OCI-LY1 (cell line): Measurements from ENCODE around the gene MYH15.

ENCODE experiments used
- H2AFZ ChIP-seq: fragments of 200-600 bp; sonication (generic), shearing (Covaris generic); 2 replicates; pipeline ENCODE4 v1.6.0; 2014; ENCODE audit warnings: antibody characterized with exemption, mild to moderate bottlenecking, low read length
- H3F3A ChIP-seq: fragments of 200-600 bp; sonication (generic), shearing (Covaris generic); 2 replicates; pipeline ENCODE4 v1.6.0; 2014; ENCODE audit warnings: mild to moderate bottlenecking, antibody characterized with exemption, low read length, moderate library complexity; ENCODE audit not compliant: insufficient read depth
- H3K27ac ChIP-seq: fragments of 200-600 bp; sonication (generic); 2 replicates; pipeline ENCODE4 v1.5.1; 2014; ENCODE audit warnings: low read length, mixed run types, mild to moderate bottlenecking, low read depth; ENCODE audit not compliant: poor library complexity, severe bottlenecking
- H3K27me3 ChIP-seq: fragments of 200-600 bp; sonication (generic); 2 replicates; pipeline ENCODE4 v1.6.0; 2014; ENCODE audit warnings: antibody characterized with exemption, mild to moderate bottlenecking, low read length, moderate library complexity; ENCODE audit not compliant: insufficient read depth
- H3K36me3 ChIP-seq: fragments of 200-600 bp; sonication (generic); 2 replicates; pipeline ENCODE4 v1.6.1; 2014; ENCODE audit warnings: mild to moderate bottlenecking, antibody characterized with exemption, low read length, moderate library complexity, mixed read lengths; ENCODE audit not compliant: insufficient read depth
- H3K4me1 ChIP-seq: fragments of 200-600 bp; sonication (generic); 2 replicates; pipeline ENCODE4 v1.5.1; 2014; ENCODE audit warnings: mild to moderate bottlenecking, low read length, moderate library complexity; ENCODE audit not compliant: insufficient read depth, severe bottlenecking
- H3K4me2 ChIP-seq: fragments of 200-600 bp; sonication (generic), shearing (Covaris generic); 2 replicates; pipeline ENCODE4 v1.6.1; 2014; ENCODE audit warnings: low read length
- H3K4me3 ChIP-seq: fragments of 200-600 bp; sonication (generic); 2 replicates; pipeline ENCODE4 v1.5.1; 2014; ENCODE audit warnings: low read length, low read depth, mild to moderate bottlenecking, mixed read lengths; ENCODE audit not compliant: poor library complexity, severe bottlenecking
- H3K79me2 ChIP-seq: fragments of 200-600 bp; shearing (Covaris generic); 2 replicates; pipeline ENCODE4 v1.6.1; 2016; ENCODE audit warnings: mixed run types, low read length, mixed read lengths; ENCODE audit not compliant: insufficient read depth
- H3K9ac ChIP-seq: fragments of 200-600 bp; sonication (generic), shearing (Covaris generic); 2 replicates; pipeline ENCODE4 v1.6.1; 2014; ENCODE audit warnings: mild to moderate bottlenecking, low read length, mixed read lengths
- H3K9me2 ChIP-seq: fragments of 200-600 bp; sonication (generic), shearing (Covaris generic); 2 replicates; pipeline ENCODE4 v1.6.1; 2014; ENCODE audit warnings: low read depth, mild to moderate bottlenecking, low read length, mixed read lengths
- H3K9me3 ChIP-seq: fragments of 200-600 bp; shearing (Covaris generic); 2 replicates; pipeline ENCODE4 v1.6.1; 2014; ENCODE audit warnings: low read length, mixed read lengths
- H4K20me1 ChIP-seq: fragments of 200-600 bp; sonication (generic), shearing (Covaris generic); 2 replicates; pipeline ENCODE4 v1.6.0; 2016; ENCODE audit warnings: mild to moderate bottlenecking, low read length; ENCODE audit not compliant: insufficient read depth
- EZH2 ChIP-seq: fragments of 200-600 bp; sonication (generic), shearing (Covaris generic); IDR thresholded peaks from 2 replicates; pipeline ENCODE4 v1.8.0; 2017; ENCODE audit warnings: borderline replicate concordance, mixed run types, mild to moderate bottlenecking, antibody characterized with exemption, low read length, moderate library complexity, mixed read lengths
- TF ChIP-seq, protein P1 (sequence below): fragments of 200-600 bp; sonication (generic), shearing (Covaris generic); IDR thresholded peaks from 2 replicates; pipeline ENCODE4 v1.5.1; 2017; ENCODE audit warnings: mild to moderate bottlenecking, antibody characterized with exemption, low read length, moderate library complexity, mixed read lengths

MYH15 gene

DNA sequence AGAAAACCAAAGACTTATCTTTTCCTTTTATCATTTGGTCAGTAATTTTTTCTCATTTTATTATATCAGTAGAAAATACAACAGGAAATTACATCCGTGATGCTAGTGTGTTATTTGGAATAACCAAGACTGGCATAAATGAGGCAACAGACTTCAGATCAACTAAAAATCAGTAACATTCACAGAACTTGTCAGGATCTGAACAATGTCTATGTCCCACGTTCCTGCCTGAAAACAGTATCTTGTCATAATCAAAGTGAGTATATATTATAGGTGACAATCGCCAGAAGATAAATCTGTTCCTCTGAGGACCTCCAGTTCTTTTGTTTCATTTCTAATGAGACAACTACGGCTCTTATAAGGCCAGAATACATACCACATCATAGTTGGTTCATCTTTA is 41.8 kb downstream of the MYH15 start:
- Histone ChIP-seq H3K4me2 (no peak overlapping the region), H4K20me1 (no peaks in the 10 kb centered on the region), H3K36me3 (no peaks in the 10 kb centered on the region), H3K9ac (no peak overlapping the region), H2AFZ (no peak overlapping the region), H3K4me3 (no peak overlapping the region), H3F3A (no peaks in the 10 kb centered on the region), H3K27ac (no peak overlapping the region), H3K79me2 (no peaks in the 10 kb centered on the region), H3K27me3 (no peaks in the 10 kb centered on the region), H3K4me1 (no peaks in the 10 kb centered on the region), H3K9me3 (no peaks in the 10 kb centered on the region), H3K9me2 (no peaks in the 10 kb centered on the region)
- no peak for TF ChIP-seq EZH2
- TF ChIP-seq, protein P1, sequence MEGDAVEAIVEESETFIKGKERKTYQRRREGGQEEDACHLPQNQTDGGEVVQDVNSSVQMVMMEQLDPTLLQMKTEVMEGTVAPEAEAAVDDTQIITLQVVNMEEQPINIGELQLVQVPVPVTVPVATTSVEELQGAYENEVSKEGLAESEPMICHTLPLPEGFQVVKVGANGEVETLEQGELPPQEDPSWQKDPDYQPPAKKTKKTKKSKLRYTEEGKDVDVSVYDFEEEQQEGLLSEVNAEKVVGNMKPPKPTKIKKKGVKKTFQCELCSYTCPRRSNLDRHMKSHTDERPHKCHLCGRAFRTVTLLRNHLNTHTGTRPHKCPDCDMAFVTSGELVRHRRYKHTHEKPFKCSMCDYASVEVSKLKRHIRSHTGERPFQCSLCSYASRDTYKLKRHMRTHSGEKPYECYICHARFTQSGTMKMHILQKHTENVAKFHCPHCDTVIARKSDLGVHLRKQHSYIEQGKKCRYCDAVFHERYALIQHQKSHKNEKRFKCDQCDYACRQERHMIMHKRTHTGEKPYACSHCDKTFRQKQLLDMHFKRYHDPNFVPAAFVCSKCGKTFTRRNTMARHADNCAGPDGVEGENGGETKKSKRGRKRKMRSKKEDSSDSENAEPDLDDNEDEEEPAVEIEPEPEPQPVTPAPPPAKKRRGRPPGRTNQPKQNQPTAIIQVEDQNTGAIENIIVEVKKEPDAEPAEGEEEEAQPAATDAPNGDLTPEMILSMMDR, result no peak

DNA sequence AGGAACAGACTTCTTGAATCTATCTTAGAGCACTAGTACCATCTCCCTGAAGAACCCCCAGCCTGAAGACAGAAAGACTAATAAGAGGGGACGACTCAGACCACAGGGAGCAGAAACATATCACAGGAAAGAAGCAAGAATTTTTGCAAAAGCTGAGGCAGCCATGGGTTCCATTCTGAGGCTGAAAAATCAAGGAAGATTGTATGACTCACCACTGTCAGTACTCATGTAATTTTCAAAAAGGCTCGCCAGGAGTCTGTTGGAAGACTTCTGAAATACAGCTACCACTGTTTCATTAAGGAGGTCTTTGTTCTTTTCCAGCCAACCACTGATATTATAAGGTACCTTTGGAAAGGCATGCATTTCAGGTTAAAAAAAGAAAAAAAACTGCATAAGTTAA is 47.5 kb downstream of the MYH15 start:
- no peaks in the 10 kb centered on the region for H3K4me1 ChIP-seq
- no peaks in the 10 kb centered on the region for H3K9me3 ChIP-seq
- no peaks in the 10 kb centered on the region for H3K79me2 ChIP-seq
- no peak for TF ChIP-seq EZH2
- TF ChIP-seq, protein P1, result no peak
- no peak overlapping the region for H3K27ac ChIP-seq
- no peak overlapping the region for H3K4me3 ChIP-seq
- H3K4me2 ChIP-seq, result no peak overlapping the region
- no peaks in the 10 kb centered on the region for H3K9me2 ChIP-seq
- H3K36me3 ChIP-seq, result no peaks in the 10 kb centered on the region
- no peak overlapping the region for H2AFZ ChIP-seq
- no peak overlapping the region for H3K9ac ChIP-seq
- H4K20me1 ChIP-seq, result no peaks in the 10 kb centered on the region
- no peaks in the 10 kb centered on the region for H3F3A ChIP-seq
- no peaks in the 10 kb centered on the region for H3K27me3 ChIP-seq

DNA sequence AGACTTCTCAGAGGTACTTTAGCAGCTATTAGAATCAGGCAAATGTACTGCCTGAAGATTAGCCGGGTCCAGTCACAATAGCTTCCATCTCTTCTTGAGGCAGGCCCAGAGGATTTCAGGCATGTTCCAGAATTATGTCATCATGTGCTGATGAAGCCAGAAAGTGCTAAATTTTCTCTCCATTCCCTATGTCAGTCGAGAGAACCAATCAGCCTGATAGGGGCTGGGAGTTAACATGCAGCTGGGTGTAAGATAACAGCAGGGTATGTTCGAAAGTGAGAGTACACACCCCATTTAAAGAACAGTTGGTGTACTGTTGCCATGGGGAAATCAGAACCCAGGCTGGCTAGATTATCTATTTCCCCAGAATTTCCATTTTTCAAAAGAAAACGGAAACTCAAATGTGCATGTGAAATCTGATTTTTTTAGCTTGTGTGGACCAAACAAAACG is 48.7 kb downstream of the MYH15 start:
- H3K4me2 ChIP-seq, result no peak overlapping the region
- no peak overlapping the region for H3K4me3 ChIP-seq
- H3K27me3 ChIP-seq, result no peaks in the 10 kb centered on the region
- no peaks in the 10 kb centered on the region for H3K79me2 ChIP-seq
- no peak overlapping the region for H3K9ac ChIP-seq
- no peaks in the 10 kb centered on the region for H3K36me3 ChIP-seq
- no peaks in the 10 kb centered on the region for H3K9me3 ChIP-seq
- no peaks in the 10 kb centered on the region for H3K4me1 ChIP-seq
- H3K27ac ChIP-seq, result no peak overlapping the region
- no peaks in the 10 kb centered on the region for H4K20me1 ChIP-seq
- no peak for TF ChIP-seq EZH2
- TF ChIP-seq, protein P1, result no peak
- H3K9me2 ChIP-seq, result no peaks in the 10 kb centered on the region
- H3F3A ChIP-seq, result no peaks in the 10 kb centered on the region
- no peak overlapping the region for H2AFZ ChIP-seq
